HepG2 (cell line): Measurements from ENCODE around the gene CMIP. TPM values are rescaled to one million over a fixed set of nuclear protein-coding genes. Genes with fewer than 3 reads are reported as not detected.

Experiments used
- ARNTL ChIP-seq: sonication (generic); formaldehyde crosslinking; IDR thresholded peaks from 2 replicates; pipeline ENCODE4 v1.4.0; 2020; ENCODE audit warnings: mild to moderate bottlenecking, missing genetic modification reagents
- BCLAF1 ChIP-seq: fragments of 450-650 bp; IDR thresholded peaks from 2 replicates; pipeline ENCODE4 v1.6.1; 2017; ENCODE audit warnings: mild to moderate bottlenecking
- CREB1 ChIP-seq, 2 experiments: fragments of 450-650 bp in 1 of 2; IDR thresholded peaks; 2 replicates each; pipeline ENCODE4 v1.6.1; 2016 to 2017; ENCODE audit warnings: control low read depth in 1 of 2, mild to moderate bottlenecking in 1 of 2, missing compliant biosample characterization in 1 of 2, missing genetic modification characterization in 1 of 2
- CREM ChIP-seq, 2 experiments: sonication (generic) in 1 of 2; formaldehyde crosslinking in 1 of 2; IDR thresholded peaks; 2 replicates each; pipeline versions ENCODE4 v1.4.0 to v1.6.1; 2016 to 2020; ENCODE audit warnings: antibody characterized with exemption in 1 of 2, mild to moderate bottlenecking in 1 of 2, missing genetic modification reagents in 1 of 2
- GFI1 ChIP-seq: sonication (generic); formaldehyde crosslinking; IDR thresholded peaks from 2 replicates; pipeline ENCODE4 v1.5.0; 2020; ENCODE audit warnings: missing genetic modification reagents, mild to moderate bottlenecking, borderline replicate concordance
- NR2F2 ChIP-seq: IDR thresholded peaks from 2 replicates; pipeline ENCODE4 v1.6.1; 2012; ENCODE audit warnings: low read depth, inconsistent platforms, borderline replicate concordance
- PHF21A ChIP-seq: sonication (generic); formaldehyde crosslinking; IDR thresholded peaks from 2 replicates; pipeline ENCODE4 v1.5.0; 2020; ENCODE audit warnings: mild to moderate bottlenecking, missing genetic modification reagents
- SIX4 ChIP-seq: sonication (generic); formaldehyde crosslinking; IDR thresholded peaks from 2 replicates; pipeline ENCODE4 v1.4.0; 2020; ENCODE audit warnings: missing genetic modification reagents
- U2AF2 ChIP-seq: fragments of 200-400 bp; formaldehyde crosslinking; IDR thresholded peaks from 2 replicates; pipeline ENCODE4 v1.6.1; 2017; ENCODE audit warnings: low read depth, mild to moderate bottlenecking, low read length
- XRCC5 ChIP-seq: fragments of 200-400 bp; formaldehyde crosslinking; optimal IDR thresholded peaks from 2 replicates; pipeline ENCODE3; 2017; ENCODE audit warnings: mild to moderate bottlenecking, low read length
- ZNF557 ChIP-seq: sonication (generic); formaldehyde crosslinking; IDR thresholded peaks from 2 replicates; pipeline ENCODE4 v1.4.0; 2020; ENCODE audit warnings: missing genetic modification reagents
- ZSCAN29 ChIP-seq: sonication (generic); formaldehyde crosslinking; conservative IDR thresholded peaks from 2 replicates; pipeline ENCODE4 v1.4.0; 2020; ENCODE audit warnings: mild to moderate bottlenecking, missing genetic modification reagents
- polyA plus RNA-seq, 8 experiments: library from polyadenylated mRNA; depleted of rRNA in 3 of 8; stranded (reverse) in 7 of 8; unstranded in 1 of 8; fragments of >200 nt; fragmentation: Illumina TruSeq in 4 of 8; extraction: Trizol in 4 of 8; gene quantifications; 2 replicates each; pipeline versions ENCODE4 v1.2.1 to v1.2.3, GENCODE V29; 2011 to 2016; ENCODE audit warnings: low read depth in 4 of 8, missing spikeins in 1 of 8, mixed read lengths in 1 of 8; ENCODE audit not compliant: insufficient read depth in 1 of 8
- total RNA-seq, 5 experiments: library from RNA; depleted of rRNA; stranded (reverse); fragments of >200 nt; fragmentation: Illumina TruSeq; extraction: Trizol; gene quantifications; 2 replicates each; pipeline ENCODE4 v1.2.3, GENCODE V29; 2016; ENCODE audit warnings: low read depth in 1 of 5
- TF ChIP-seq, protein P1 (sequence below): sonication (generic); formaldehyde crosslinking; IDR thresholded peaks from 2 replicates; pipeline ENCODE4 v1.5.0; 2020; ENCODE audit warnings: mild to moderate bottlenecking, missing genetic modification reagents, borderline replicate concordance
- TF ChIP-seq, protein P2 (sequence below): sonication (generic); formaldehyde crosslinking; IDR thresholded peaks from 2 replicates; pipeline ENCODE4 v1.4.0; 2020; ENCODE audit warnings: missing genetic modification reagents, low read depth, mild to moderate bottlenecking, borderline replicate concordance
- TF ChIP-seq, protein P3 (sequence below), 2 experiments: IDR thresholded peaks; 2 replicates each; pipeline ENCODE4 v1.6.1; 2011 to 2012; ENCODE audit warnings: low read length in 2 of 2, borderline replicate concordance in 1 of 2, low read depth in 1 of 2, mild to moderate bottlenecking in 1 of 2, moderate library complexity in 1 of 2
- TF ChIP-seq, protein P4 (sequence below): sonication (generic); formaldehyde crosslinking; IDR thresholded peaks from 2 replicates; pipeline ENCODE4 v1.9.0; 2021; ENCODE audit warnings: missing genetic modification reagents, borderline replicate concordance

Gene CMIP
- total and polyA plus RNA-seq, 2 of the 13 experiments (the other 11 are each of a cell fraction or from before 2014, with no cell fraction given) = 10.9 to 18.1 TPM

DNA sequence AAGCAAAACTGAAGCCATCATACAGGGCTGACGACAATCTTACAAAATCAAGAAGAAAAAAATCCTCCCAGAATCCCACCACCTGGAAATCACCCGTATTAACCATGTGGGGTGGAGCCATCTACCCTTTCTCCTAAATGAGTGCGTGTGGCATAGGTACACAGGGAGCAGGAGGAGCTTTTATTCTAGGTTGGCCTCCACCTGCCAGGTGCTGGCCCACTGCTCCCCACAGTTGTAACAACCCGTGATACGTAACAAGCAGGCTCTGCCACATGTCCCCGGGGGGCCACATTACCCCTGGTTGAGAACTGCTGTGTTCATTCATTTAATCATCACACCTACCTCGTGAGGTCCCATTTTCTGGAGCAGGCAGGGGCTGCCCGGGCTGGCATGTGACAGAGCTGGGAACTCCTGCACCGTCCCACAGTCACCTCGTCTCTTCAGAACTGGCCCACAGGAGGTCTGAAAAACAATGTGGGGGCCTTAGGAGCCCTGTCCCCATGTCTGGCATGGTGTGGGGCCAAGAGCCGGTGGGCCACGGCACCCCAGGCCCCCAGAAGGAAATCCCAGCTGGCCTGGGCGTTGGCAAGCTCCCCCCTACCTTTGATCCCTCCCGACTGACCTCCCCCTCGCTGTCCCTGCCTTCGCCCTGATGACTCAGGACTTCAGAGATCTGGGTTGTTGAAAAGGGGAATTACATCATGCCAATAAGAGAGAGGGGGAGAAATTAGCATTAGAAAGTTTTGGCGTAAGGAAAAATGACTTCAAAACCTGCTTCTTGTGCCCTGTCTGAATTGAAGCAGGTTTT, 12.9 kb downstream of the CMIP start (continued):
- TF ChIP-seq CREM (IDR thresholded peaks at IDR 0.05) (peak; percentile 54; the same call in 1 of the 2 replicates), CREM (CRISPR knock-in tag; IDR thresholded peaks at IDR 0.05) (no peak), ZNF557 (CRISPR knock-in tag) (no peak), CREB1 (IDR thresholded peaks at IDR 0.05) (no peak), CREB1 (CRISPR knock-in tag; IDR thresholded peaks at IDR 0.05) (no peak; the same call in 1 of the 2 replicates), PHF21A (CRISPR knock-in tag) (0 out of 2 replicates have a peak, but pooled peaks have one; percentile 25), U2AF2 (no peak), XRCC5 (peak; percentile 85), GFI1 (peak; percentile 10; the same call in 1 of the 2 replicates), ZSCAN29 (peak; percentile 78; the same call in 1 of the 2 replicates), BCLAF1 (no peak), ARNTL (CRISPR knock-in tag) (0 out of 2 replicates have a peak, but pooled peaks have one; percentile 23), SIX4 (no peak; the same call in 1 of the 2 replicates), NR2F2 (0 out of 2 replicates have a peak, but pooled peaks have one; percentile 32)
- TF ChIP-seq, protein P1, sequence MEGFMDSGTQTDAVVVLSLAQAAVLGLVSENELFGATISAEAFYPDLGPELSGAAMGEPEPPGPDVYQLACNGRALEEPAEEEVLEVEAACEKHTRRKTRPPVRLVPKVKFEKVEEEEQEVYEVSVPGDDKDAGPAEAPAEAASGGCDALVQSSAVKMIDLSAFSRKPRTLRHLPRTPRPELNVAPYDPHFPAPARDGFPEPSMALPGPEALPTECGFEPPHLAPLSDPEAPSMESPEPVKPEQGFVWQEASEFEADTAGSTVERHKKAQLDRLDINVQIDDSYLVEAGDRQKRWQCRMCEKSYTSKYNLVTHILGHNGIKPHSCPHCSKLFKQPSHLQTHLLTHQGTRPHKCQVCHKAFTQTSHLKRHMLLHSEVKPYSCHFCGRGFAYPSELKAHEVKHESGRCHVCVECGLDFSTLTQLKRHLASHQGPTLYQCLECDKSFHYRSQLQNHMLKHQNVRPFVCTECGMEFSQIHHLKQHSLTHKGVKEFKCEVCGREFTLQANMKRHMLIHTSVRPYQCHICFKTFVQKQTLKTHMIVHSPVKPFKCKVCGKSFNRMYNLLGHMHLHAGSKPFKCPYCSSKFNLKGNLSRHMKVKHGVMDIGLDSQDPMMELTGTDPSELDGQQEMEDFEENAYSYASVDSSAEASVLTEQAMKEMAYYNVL = no peak
- TF ChIP-seq, protein P2, sequence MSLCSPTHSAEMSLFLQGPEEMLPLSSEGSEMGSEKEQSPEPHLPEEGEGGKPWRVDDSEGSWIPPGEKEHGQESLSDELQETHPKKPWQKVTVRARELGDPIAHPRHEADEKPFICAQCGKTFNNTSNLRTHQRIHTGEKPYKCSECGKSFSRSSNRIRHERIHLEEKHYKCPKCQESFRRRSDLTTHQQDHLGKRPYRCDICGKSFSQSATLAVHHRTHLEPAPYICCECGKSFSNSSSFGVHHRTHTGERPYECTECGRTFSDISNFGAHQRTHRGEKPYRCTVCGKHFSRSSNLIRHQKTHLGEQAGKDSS (CRISPR knock-in tag) = peak; percentile 53
- TF ChIP-seq, protein P3, sequence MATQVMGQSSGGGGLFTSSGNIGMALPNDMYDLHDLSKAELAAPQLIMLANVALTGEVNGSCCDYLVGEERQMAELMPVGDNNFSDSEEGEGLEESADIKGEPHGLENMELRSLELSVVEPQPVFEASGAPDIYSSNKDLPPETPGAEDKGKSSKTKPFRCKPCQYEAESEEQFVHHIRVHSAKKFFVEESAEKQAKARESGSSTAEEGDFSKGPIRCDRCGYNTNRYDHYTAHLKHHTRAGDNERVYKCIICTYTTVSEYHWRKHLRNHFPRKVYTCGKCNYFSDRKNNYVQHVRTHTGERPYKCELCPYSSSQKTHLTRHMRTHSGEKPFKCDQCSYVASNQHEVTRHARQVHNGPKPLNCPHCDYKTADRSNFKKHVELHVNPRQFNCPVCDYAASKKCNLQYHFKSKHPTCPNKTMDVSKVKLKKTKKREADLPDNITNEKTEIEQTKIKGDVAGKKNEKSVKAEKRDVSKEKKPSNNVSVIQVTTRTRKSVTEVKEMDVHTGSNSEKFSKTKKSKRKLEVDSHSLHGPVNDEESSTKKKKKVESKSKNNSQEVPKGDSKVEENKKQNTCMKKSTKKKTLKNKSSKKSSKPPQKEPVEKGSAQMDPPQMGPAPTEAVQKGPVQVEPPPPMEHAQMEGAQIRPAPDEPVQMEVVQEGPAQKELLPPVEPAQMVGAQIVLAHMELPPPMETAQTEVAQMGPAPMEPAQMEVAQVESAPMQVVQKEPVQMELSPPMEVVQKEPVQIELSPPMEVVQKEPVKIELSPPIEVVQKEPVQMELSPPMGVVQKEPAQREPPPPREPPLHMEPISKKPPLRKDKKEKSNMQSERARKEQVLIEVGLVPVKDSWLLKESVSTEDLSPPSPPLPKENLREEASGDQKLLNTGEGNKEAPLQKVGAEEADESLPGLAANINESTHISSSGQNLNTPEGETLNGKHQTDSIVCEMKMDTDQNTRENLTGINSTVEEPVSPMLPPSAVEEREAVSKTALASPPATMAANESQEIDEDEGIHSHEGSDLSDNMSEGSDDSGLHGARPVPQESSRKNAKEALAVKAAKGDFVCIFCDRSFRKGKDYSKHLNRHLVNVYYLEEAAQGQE (IDR thresholded peaks at IDR 0.05; ENCODE audit: borderline replicate concordance in 1 of 2, low read depth in 1 of 2, low read length in 2 of 2) = no peak
- TF ChIP-seq, protein P4, sequence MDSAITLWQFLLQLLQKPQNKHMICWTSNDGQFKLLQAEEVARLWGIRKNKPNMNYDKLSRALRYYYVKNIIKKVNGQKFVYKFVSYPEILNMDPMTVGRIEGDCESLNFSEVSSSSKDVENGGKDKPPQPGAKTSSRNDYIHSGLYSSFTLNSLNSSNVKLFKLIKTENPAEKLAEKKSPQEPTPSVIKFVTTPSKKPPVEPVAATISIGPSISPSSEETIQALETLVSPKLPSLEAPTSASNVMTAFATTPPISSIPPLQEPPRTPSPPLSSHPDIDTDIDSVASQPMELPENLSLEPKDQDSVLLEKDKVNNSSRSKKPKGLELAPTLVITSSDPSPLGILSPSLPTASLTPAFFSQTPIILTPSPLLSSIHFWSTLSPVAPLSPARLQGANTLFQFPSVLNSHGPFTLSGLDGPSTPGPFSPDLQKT (CRISPR knock-in tag) = 0 out of 2 replicates have a peak, but pooled peaks have one; percentile 31
